HG02852 (cell line): ENCODE data around the gene RPP14.
"Not testable (repeated sequence)": the region's sequence is repeated elsewhere in the genome, so short reads cannot be mapped to it uniquely, and the experiment has no call there.

ENCODE experiments used
- ATAC-seq: cut with Tn5 transposase; IDR thresholded peaks from one replicate; pipeline ENCODE4 v1.9.1; 2021; ENCODE audit warnings: mild to moderate bottlenecking, moderate library complexity; ENCODE audit not compliant: unreplicated experiment

The RPP14 gene

GRCh38 chr3:58305882-58306711, at the start of gene RPP14, which contains the start of gene HTD2:
Gene RPP14, plus strand, starts transcription at chr3:58306245. Its CDS starts 4,085 bp downstream, at chr3:58310330.
Gene HTD2, plus strand, starts transcription at chr3:58306520. Its CDS starts 11,094 bp downstream, at chr3:58317614.
- peak; percentile 88 for ATAC-seq

DNA sequence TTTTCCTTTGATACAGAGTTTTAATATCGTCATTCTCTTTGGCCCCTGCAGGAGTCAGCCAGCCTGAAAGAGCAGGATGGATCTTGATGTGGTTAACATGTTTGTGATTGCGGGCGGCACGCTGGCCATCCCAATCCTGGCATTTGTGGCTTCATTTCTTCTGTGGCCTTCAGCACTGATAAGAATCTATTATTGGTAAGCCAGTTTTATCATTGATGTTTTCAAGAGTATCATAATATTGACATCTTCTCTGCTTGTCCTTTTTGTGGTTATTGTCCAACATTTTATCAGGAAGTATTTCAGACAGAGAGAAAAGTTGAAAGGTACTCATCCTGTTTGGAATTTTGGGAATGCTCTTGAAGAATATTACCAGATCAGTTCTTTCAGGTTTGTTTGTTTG, 49.5 kb upstream of the RPP14 start:
- ATAC-seq: no peak

DNA sequence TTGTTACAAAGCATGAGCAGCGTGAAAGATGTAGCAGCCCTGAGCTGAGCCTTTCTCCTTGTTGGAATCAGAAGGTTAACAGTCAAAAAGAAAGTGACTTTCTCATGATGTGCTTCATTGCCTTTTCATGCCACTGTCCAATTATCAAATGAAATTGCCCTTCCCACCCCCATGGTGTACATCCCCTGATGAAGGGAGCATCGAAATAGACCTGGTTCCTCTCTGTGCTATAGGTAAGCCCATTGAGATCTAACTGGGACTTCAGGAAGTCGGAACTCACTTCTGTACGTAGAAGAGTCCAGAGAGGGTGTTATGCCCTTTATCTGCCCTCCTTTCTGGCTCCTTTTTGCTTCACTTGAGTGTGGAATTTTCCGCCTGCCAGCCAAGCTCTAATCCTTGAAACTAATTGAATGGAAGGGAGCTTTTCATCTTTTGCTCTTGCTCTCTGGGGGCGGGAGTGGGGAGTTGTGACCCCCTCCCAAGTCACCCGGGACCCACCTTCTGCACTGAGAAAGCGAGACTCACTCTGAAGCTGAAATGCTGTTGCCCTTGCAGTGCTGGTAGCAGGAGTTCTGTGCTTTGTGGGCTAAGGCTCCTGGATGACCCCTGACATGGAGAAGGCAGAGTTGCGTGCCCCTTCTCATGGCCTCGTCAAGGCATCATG, 47.5 kb upstream of the RPP14 start:
- no peak for ATAC-seq

DNA sequence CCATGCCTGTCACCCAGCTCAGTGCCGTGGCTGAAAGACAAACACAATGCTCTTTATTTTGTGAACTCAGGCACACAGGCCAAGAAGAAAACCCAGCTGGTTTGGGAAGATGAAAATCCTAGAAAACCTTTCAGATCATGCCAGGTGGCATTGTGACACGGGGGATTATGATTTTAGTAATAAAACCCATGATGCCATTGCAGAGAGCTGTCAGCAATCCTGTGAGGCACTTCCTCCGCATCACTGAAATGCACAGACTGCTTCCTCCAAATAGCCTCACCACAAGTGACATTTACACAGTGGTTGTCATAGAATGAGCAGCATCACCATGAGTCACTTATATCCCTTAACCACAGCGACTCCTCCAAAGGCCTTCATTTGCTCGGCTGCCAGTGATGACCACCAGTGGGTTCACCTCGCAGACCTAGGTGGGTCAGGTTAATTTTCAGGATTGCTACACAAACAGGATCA, 45.7 kb upstream of the RPP14 start:
- no peak for ATAC-seq

- ATAC-seq: no peak
Observed at GRCh38 chr3:58260733-58261132, 45.3 kb upstream of the RPP14 start.

GRCh38 chr3:58261954-58262666, 43.9 kb upstream of the RPP14 start:
- no peak for ATAC-seq

GRCh38 chr3:58266577-58266976, 39.5 kb upstream of the RPP14 start:
- ATAC-seq: no peak

- not testable (repeated sequence) for ATAC-seq
Observed at GRCh38 chr3:58267543-58267942, 38.5 kb upstream of the RPP14 start.

DNA sequence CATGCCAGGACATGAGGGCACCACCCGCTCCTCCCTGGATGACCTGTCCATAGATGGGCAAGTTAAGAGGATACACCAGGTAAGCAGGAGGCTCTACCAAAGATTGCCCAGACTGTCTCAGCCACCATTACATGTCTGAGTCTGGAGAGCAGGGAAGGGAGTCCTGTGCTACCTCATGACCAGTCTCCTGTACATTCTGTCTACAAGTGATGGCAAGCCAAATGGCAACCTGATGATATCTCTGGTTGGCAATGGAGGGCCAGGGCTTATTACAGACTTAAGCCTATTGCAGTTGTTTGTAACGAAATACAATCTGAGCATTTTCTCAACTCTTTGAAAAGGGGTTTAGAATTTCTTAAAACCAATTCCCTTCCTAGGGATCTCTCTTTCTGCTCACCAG, 36.7 kb upstream of the RPP14 start:
- no peak for ATAC-seq

GRCh38 chr3:58270485-58270884, 35.6 kb upstream of the RPP14 start:
- ATAC-seq: no peak

- no peak for ATAC-seq
Observed at GRCh38 chr3:58271901-58272501, 34.0 kb upstream of the RPP14 start.

DNA sequence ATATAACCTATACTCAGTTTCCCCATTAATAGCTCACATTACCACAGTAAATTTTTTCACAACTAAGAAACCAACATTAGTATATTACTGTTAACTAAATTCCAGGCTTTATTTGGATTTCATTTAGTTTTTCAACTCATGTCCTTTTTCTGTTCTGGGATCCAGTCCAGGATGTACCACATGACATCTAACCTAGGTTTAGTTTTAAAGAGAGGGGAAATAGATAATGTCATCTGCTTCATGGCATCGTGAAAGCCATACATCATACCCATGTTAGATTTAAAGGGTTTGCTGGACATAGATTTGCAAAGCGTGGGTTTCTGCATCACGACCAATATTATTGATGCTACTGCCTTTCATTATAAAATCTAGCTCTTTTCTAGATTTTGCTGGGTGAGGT, 33.2 kb upstream of the RPP14 start:
- no peak for ATAC-seq

- ATAC-seq: not testable (repeated sequence)
Observed at GRCh38 chr3:58273362-58273761, 32.7 kb upstream of the RPP14 start.

DNA sequence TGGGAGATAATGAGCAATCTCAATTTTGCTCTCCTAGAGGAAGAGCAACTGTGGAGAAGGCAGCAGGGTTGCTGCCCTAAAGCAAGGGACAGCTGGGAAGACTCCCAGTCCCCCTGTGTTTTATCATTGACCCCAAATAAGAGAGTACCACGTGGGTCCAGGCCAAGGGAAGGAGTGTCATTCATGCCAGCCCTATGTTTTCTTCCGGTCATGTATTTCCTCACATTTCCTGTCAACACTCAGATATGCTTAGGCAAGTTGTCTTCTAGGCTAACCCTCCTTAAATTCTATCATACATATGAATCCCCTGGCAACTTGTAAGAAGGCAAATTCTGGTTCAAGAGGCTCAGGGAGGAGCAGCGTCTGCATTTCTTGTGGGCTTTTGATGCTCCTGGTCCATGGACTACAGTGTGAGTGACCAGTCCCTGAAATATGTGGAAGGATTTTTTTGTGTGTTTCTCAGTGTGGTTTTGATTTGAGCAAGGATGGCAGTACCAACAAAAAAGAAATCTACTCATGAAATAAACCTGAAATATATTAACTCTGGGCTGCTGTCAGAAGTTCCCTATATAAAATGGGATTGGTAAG, 31.9 kb upstream of the RPP14 start:
- ATAC-seq: no peak

DNA sequence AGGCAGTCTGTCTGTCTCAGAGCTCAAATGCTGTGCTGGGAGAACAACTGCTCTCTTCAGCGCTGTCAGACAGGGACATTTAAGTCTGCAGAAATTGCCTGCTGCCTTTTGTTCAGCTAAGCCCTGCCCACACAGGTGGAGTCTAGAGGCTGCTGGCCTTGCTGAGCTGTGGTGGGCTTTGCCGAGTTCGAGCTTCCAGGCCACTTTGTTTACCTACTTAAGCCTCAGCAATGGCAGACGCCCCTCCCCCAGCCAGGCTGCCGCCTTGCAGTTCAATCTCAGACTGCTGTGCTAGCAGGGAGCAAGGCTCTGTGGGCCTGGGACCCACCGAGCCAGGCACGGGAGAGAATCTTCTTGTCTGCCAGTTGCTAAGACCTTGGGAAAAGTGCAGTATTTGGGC, 25.0 kb upstream of the RPP14 start:
- ATAC-seq: no peak

GRCh38 chr3:58285334-58285733, 20.7 kb upstream of the RPP14 start:
- ATAC-seq: no peak

- no peak for ATAC-seq
Observed at GRCh38 chr3:58287354-58287753, 18.7 kb upstream of the RPP14 start.

- ATAC-seq: no peak
Observed at GRCh38 chr3:58288011-58288728, 17.9 kb upstream of the RPP14 start.

DNA sequence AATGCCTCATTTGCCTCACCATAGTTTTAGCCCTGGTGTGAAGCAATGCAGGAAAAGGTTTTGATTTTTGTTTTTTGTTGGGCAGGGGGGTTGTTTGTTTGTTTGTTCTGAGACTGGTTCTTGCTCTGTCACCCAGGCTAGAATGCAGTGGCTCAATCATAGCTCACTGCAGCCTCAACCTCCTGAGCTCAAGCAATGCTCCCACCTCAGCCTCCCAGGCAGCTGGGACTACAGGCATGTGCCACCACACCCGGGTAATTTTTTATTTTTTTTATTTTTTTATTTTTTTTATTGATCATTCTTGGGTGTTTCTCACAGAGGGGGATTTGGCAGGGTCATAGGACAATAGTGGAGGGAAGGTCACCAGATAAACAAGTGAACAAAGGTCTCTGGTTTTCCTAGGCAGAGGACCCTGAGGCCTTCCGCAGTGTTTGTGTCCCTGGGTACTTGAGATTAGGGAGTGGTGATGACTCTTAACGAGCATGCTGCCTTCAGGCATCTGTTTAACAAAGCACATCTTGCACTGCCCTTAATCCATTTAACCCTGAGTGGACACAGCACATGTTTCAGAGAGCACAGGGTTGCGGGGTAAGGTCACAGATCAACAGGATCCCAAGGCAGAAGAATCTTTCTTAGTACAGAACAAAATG, 17.0 kb upstream of the RPP14 start:
- ATAC-seq: not testable (repeated sequence)
